HPDE6-E6E7 (cell line): ENCODE data around the gene AKAP9.
"Not testable (repeated sequence)": the region's sequence is repeated elsewhere in the genome, so short reads cannot be mapped to it uniquely, and the experiment has no call there.

Experiments
- DNase-seq: peaks from one replicate; pipeline ENCODE4 v3.0.0; 2011; ENCODE audit warnings: missing footprints; ENCODE audit errors: extremely low spot score

Gene AKAP9

GRCh38 chr7:91940572-91941341 is at the start of gene AKAP9:
Gene AKAP9, plus strand, starts transcription at chr7:91940862. Its CDS starts 238 bp downstream, at chr7:91941100.
- peak; percentile 84 for DNase-seq

GRCh38 chr7:91892099-91892705 is 48.5 kb upstream of the AKAP9 start:
- DNase-seq: no peak

GRCh38 chr7:91892821-91893340 is 47.8 kb upstream of the AKAP9 start:
- no peak for DNase-seq

- DNase-seq: not testable (repeated sequence)
These were observed 47.0 kb upstream of the AKAP9 start for GRCh38 chr7:91893699-91894098.

GRCh38 chr7:91894781-91895480 is 45.7 kb upstream of the AKAP9 start:
- DNase-seq: no peak

- no peak for DNase-seq
These were observed 42.2 kb upstream of the AKAP9 start for GRCh38 chr7:91898240-91898992.

GRCh38 chr7:91899563-91899962 is 41.1 kb upstream of the AKAP9 start:
- no peak for DNase-seq

GRCh38 chr7:91910171-91910570 is 30.5 kb upstream of the AKAP9 start:
- no peak for DNase-seq

- DNase-seq: no peak
These were observed 29.5 kb upstream of the AKAP9 start for GRCh38 chr7:91911121-91911520.

- no peak for DNase-seq
These were observed 28.2 kb upstream of the AKAP9 start for GRCh38 chr7:91912494-91912893.

GRCh38 chr7:91913612-91914011 is 27.1 kb upstream of the AKAP9 start:
- DNase-seq: no peak

- no peak for DNase-seq
These were observed 25.1 kb upstream of the AKAP9 start for GRCh38 chr7:91915401-91916050.

GRCh38 chr7:91916051-91916440 is 24.6 kb upstream of the AKAP9 start:
- DNase-seq: no peak

- DNase-seq: no peak
These were observed 22.3 kb upstream of the AKAP9 start for GRCh38 chr7:91918356-91918755.

GRCh38 chr7:91922857-91923256 is 17.8 kb upstream of the AKAP9 start:
- no peak for DNase-seq

- DNase-seq: no peak
These were observed 12.8 kb upstream of the AKAP9 start for GRCh38 chr7:91927912-91928311.

- peak; percentile 26 for DNase-seq
These were observed 11.2 kb upstream of the AKAP9 start for GRCh38 chr7:91929463-91929862.

- no peak for DNase-seq
These were observed 491 bp upstream of the AKAP9 start for GRCh38 chr7:91940171-91940570.

- DNase-seq: no peak
These were observed 788 bp downstream of the AKAP9 start for GRCh38 chr7:91941450-91941849.

GRCh38 chr7:91942312-91942711 is 1.6 kb downstream of the AKAP9 start:
- DNase-seq: no peak

- not testable (repeated sequence) for DNase-seq
These were observed 4.3 kb downstream of the AKAP9 start for GRCh38 chr7:91944970-91945369.
